Esophagus (tissue), 2 donors: ENCODE results near the gene CRELD2. TPM values are rescaled to one million over a fixed set of nuclear protein-coding genes. Genes with fewer than 3 reads are reported as not detected.

Experiments used
- H3K27ac ChIP-seq, 2 donors: one replicate each; pipeline ENCODE4 v1.5.1; 2013; ENCODE audit warnings: low read depth in 2 of 2, mild to moderate bottlenecking in 2 of 2, inconsistent platforms in 1 of 2, low read length in 1 of 2, moderate library complexity in 1 of 2
- H3K27me3 ChIP-seq, 2 donors: one replicate each; pipeline ENCODE4 v1.6.1; 2013; ENCODE audit warnings: low read length in 2 of 2, control low read depth in 1 of 2, mild to moderate bottlenecking in 1 of 2; ENCODE audit not compliant: insufficient read depth in 2 of 2, control insufficient read depth in 1 of 2
- H3K36me3 ChIP-seq, 2 donors: one replicate each; pipeline ENCODE4 v1.6.1; 2013; ENCODE audit warnings: low read length in 1 of 2; ENCODE audit not compliant: control insufficient read depth in 2 of 2, insufficient read depth in 2 of 2
- H3K4me1 ChIP-seq, 2 donors: one replicate each; pipeline ENCODE4 v1.6.1; 2013; ENCODE audit warnings: low read length in 1 of 2; ENCODE audit not compliant: control insufficient read depth in 2 of 2, insufficient read depth in 2 of 2
- H3K4me3 ChIP-seq, 2 donors: one replicate each; pipeline ENCODE4 v1.5.1; 2013; ENCODE audit warnings: low read length in 2 of 2, mild to moderate bottlenecking in 2 of 2, low read depth in 1 of 2, moderate library complexity in 1 of 2
- H3K9me3 ChIP-seq, 2 donors: one replicate each; pipeline ENCODE4 v1.6.1; 2013; ENCODE audit warnings: mild to moderate bottlenecking in 2 of 2, low read depth in 1 of 2, low read length in 1 of 2, moderate library complexity in 1 of 2; ENCODE audit not compliant: control insufficient read depth in 2 of 2, insufficient read depth in 1 of 2
- WGBS, 2 donors: extraction: QIAGEN DNeasy Blood & Tissue Kit; methylation state at CpG; one replicate each; pipeline ENCODE4 v1.1.7; 2013; 5-methylcytosine and 5-hydroxymethylcytosine counted together
- polyA plus RNA-seq, 2 donors: library from polyadenylated mRNA; stranded (reverse); fragments of 200-250 nt; gene quantifications; one replicate each; pipeline ENCODE4 v1.2.3, GENCODE V29; 2013
- donor health status: healthy with polysubstance abuse.
- donor health status: Bipolar disorder and iron deficiency.

Gene CRELD2
- polyA plus RNA-seq, 2 donors, result 16.1 to 31.2 TPM

- Histone ChIP-seq H3K4me1 (no peaks in the 10 kb centered on the region), H3K27ac (no peak overlapping the region), H3K36me3 (peaks cover 9 to 49% of the 10 kb centered on the region in 2 donors), H3K4me3 (no peak overlapping the region), H3K9me3 (peaks cover 0 to 3% of the 10 kb centered on the region in 2 donors), H3K27me3 (no peaks in the 10 kb centered on the region)
- 93% methylated on average over 23 of the region's 23 CpGs for WGBS, 2 donors
Observed at GRCh38 chr22:49909476-49910205, 8.8 kb upstream of the CRELD2 start.

GRCh38 chr22:49910229-49911155, 7.9 kb upstream of the CRELD2 start:
- Histone ChIP-seq H3K27ac (no peak overlapping the region), H3K4me3 (no peak overlapping the region), H3K36me3 (peaks cover 9 to 49% of the 10 kb centered on the region in 2 donors), H3K4me1 (no peaks in the 10 kb centered on the region), H3K27me3 (no peaks in the 10 kb centered on the region), H3K9me3 (peaks cover 0 to 3% of the 10 kb centered on the region in 2 donors)
- 93 to 94% methylated on average over 27 of the region's 27 CpGs for WGBS, 2 donors

- H3K4me1 ChIP-seq, result peaks cover 5% of the 10 kb centered on the region in 2 donors
- peaks cover 0 to 4% of the 10 kb centered on the region in 2 donors for H3K9me3 ChIP-seq
- no peak overlapping the region for H3K27ac ChIP-seq
- peaks cover 5 to 36% of the 10 kb centered on the region in 2 donors for H3K36me3 ChIP-seq
- 95% methylated on average over 30 of the region's 30 CpGs for WGBS, 2 donors
- no peak overlapping the region for H3K4me3 ChIP-seq
- no peaks in the 10 kb centered on the region for H3K27me3 ChIP-seq
Observed at GRCh38 chr22:49911881-49912625, 6.4 kb upstream of the CRELD2 start.

- Histone ChIP-seq H3K4me3 (no peak overlapping the region), H3K27ac (no peak overlapping the region), H3K36me3 (peaks cover under 1 to 27% of the 10 kb centered on the region in 2 donors), H3K9me3 (peaks cover 0 to 4% of the 10 kb centered on the region in 2 donors), H3K4me1 (peaks cover 5 to 7% of the 10 kb centered on the region in 2 donors), H3K27me3 (no peaks in the 10 kb centered on the region)
- WGBS, 2 donors, result 95 to 96% methylated on average over 14 of the region's 14 CpGs
Observed at GRCh38 chr22:49913026-49913425, 5.4 kb upstream of the CRELD2 start.

- Histone ChIP-seq H3K27ac (no peak overlapping the region), H3K36me3 (peaks cover 0 to 27% of the 10 kb centered on the region in 2 donors), H3K9me3 (peaks cover 0 to 4% of the 10 kb centered on the region in 2 donors), H3K4me3 (no peak overlapping the region), H3K4me1 (peaks cover 5 to 7% of the 10 kb centered on the region in 2 donors), H3K27me3 (no peaks in the 10 kb centered on the region)
- WGBS, 2 donors, result 95 to 97% methylated on average over 14 of the region's 14 CpGs
Observed at GRCh38 chr22:49913446-49913845, 5.0 kb upstream of the CRELD2 start.

- peaks cover 5 to 10% of the 10 kb centered on the region in 2 donors for H3K4me1 ChIP-seq
- H3K27ac ChIP-seq, result no peak overlapping the region
- H3K36me3 ChIP-seq, result peaks cover 0 to 25% of the 10 kb centered on the region in 2 donors
- WGBS, 2 donors, result 90 to 93% methylated on average over 12 of the region's 12 CpGs
- H3K9me3 ChIP-seq, result peaks cover 0 to 4% of the 10 kb centered on the region in 2 donors
- no peaks in the 10 kb centered on the region for H3K27me3 ChIP-seq
- H3K4me3 ChIP-seq, result no peak overlapping the region
Observed at GRCh38 chr22:49914256-49914655, 4.2 kb upstream of the CRELD2 start.

- Histone ChIP-seq H3K4me3 (no peak overlapping the region), H3K27me3 (no peaks in the 10 kb centered on the region), H3K27ac (no peak overlapping the region), H3K9me3 (peaks cover 0 to 4% of the 10 kb centered on the region in 2 donors), H3K36me3 (peaks cover 0 to 20% of the 10 kb centered on the region in 2 donors), H3K4me1 (peaks cover 5 to 10% of the 10 kb centered on the region in 2 donors)
- WGBS, 2 donors, result 93 to 97% methylated on average over 12 of the region's 12 CpGs
Observed at GRCh38 chr22:49915610-49916009, 2.8 kb upstream of the CRELD2 start.

GRCh38 chr22:49916831-49917230, 1.6 kb upstream of the CRELD2 start:
- H3K27me3 ChIP-seq, result no peaks in the 10 kb centered on the region
- peaks cover 5 to 12% of the 10 kb centered on the region in 2 donors for H3K4me1 ChIP-seq
- no peak overlapping the region for H3K4me3 ChIP-seq
- peaks cover 0 to 23% of the 10 kb centered on the region in 2 donors for H3K36me3 ChIP-seq
- no peak overlapping the region for H3K27ac ChIP-seq
- H3K9me3 ChIP-seq, result peaks cover 0 to 4% of the 10 kb centered on the region in 2 donors
- 85% methylated on average over 11 of the region's 11 CpGs for WGBS, 2 donors
